Peyer's patch (tissue), 4 donors: Measurements from ENCODE around the gene UTP11. TPM values are rescaled to one million over a fixed set of nuclear protein-coding genes. Genes with fewer than 3 reads are reported as not detected.
"Not testable (repeated sequence)": the region's sequence is repeated elsewhere in the genome, so short reads cannot be mapped to it uniquely, and the experiment has no call there.

ENCODE experiments used
- DNase-seq, 3 donors: peaks; one replicate each; pipeline ENCODE4 v3.0.0-alpha.2; 2017 to 2019
- H3K27ac ChIP-seq, 4 donors: fragments of 200-600 bp; sonication (generic); one replicate each; pipeline ENCODE4 v1.5.1; 2016 to 2019
- H3K27me3 ChIP-seq, 2 donors: fragments of 200-600 bp; sonication (generic); one replicate each; pipeline ENCODE4 v1.5.1; 2019
- H3K36me3 ChIP-seq, 3 donors: fragments of 200-600 bp; sonication (generic); one replicate each; pipeline ENCODE4 v1.5.1; 2016 to 2019
- H3K4me1 ChIP-seq, 4 donors: fragments of 200-600 bp; sonication (generic); one replicate each; pipeline ENCODE4 v1.5.1; 2016 to 2019
- H3K4me3 ChIP-seq, 4 donors: fragments of 200-600 bp; sonication (generic); 1 replicate in 3 of 4; 2 replicates in 1 of 4; pipeline ENCODE4 v1.5.1; 2016 to 2019; ENCODE audit warnings: mild to moderate bottlenecking in 1 of 4
- H3K9me3 ChIP-seq, 4 donors: fragments of 200-600 bp; sonication (generic); one replicate each; pipeline ENCODE4 v1.5.1; 2016 to 2019; ENCODE audit warnings: mild to moderate bottlenecking in 1 of 4
- CTCF ChIP-seq, 6 experiments: fragments of 450-650 bp in 4 of 6; fragments of 200-600 bp in 2 of 6; sonication (generic) in 1 of 6; IDR thresholded peaks; one replicate each; pipeline ENCODE4 v1.5.1; 2017 to 2019; ENCODE audit warnings: antibody characterized with exemption in 6 of 6, mild to moderate bottlenecking in 3 of 6, moderate library complexity in 1 of 6
- POLR2A ChIP-seq, 2 donors: fragments of 450-650 bp; IDR thresholded peaks; one replicate each; pipeline ENCODE4 v1.5.1; 2017; ENCODE audit warnings: antibody characterized with exemption in 2 of 2, mild to moderate bottlenecking in 2 of 2, moderate library complexity in 2 of 2
- total RNA-seq, 4 donors: library from RNA; depleted of rRNA; stranded (reverse); fragments of >200 nt; gene quantifications; one replicate each; pipeline ENCODE4 v1.1.0, GENCODE V29; 2016

UTP11 gene
- total RNA-seq, 4 donors from 2014 or later = 8.9 to 23.1 (median 18.8) TPM

- no peak for TF ChIP-seq CTCF (IDR thresholded peaks at IDR 0.05)
- TF ChIP-seq POLR2A (IDR thresholded peaks at IDR 0.05) = no peak
Measured at GRCh38 chr1:38030596-38031512, 18.3 kb downstream of the UTP11 start.

GRCh38 chr1:38031513-38031866 is 19.0 kb downstream of the UTP11 start:
- Histone ChIP-seq H3K27ac (no peak overlapping the region), H3K9me3 (no peaks in the 10 kb centered on the region), H3K27me3 (no peaks in the 10 kb centered on the region), H3K4me1 (peaks cover 0 to 18% (median 6%) of the 10 kb centered on the region in 4 donors), H3K36me3 (no peaks in the 10 kb centered on the region), H3K4me3 (no peak overlapping the region)
- no peak for DNase-seq
- TF ChIP-seq POLR2A (IDR thresholded peaks at IDR 0.05) (no peak), CTCF (IDR thresholded peaks at IDR 0.05) (no peak)

More at GRCh38 chr1:38030596-38031512, 18.3 kb downstream of the UTP11 start:
- H3K27me3 ChIP-seq = no peaks in the 10 kb centered on the region
- H3K27ac ChIP-seq = peak overlapping the region in 1 of 4 donors; percentile 19
- no peaks in the 10 kb centered on the region for H3K9me3 ChIP-seq
- peaks cover 0 to 18% (median 6%) of the 10 kb centered on the region in 4 donors for H3K4me1 ChIP-seq
- no peak for DNase-seq
- H3K4me3 ChIP-seq = no peak overlapping the region
- peaks cover 0 to 4% (median 0%) of the 10 kb centered on the region in 3 donors for H3K36me3 ChIP-seq

- H3K4me3 ChIP-seq, DNase-seq, H3K9me3 ChIP-seq, H3K27me3 ChIP-seq, H3K36me3 ChIP-seq, H3K27ac ChIP-seq: not testable (repeated sequence)
- peaks cover 0 to 18% (median 6%) of the 10 kb centered on the region in 4 donors for H3K4me1 ChIP-seq
Measured at GRCh38 chr1:38032992-38033391, 20.5 kb downstream of the UTP11 start.

- no peak for DNase-seq
- Histone ChIP-seq H3K4me1 (peaks cover 0 to 11% (median 4%) of the 10 kb centered on the region in 4 donors), H3K27ac (no peak overlapping the region), H3K27me3 (no peaks in the 10 kb centered on the region), H3K9me3 (no peaks in the 10 kb centered on the region), H3K36me3 (no peaks in the 10 kb centered on the region), H3K4me3 (no peak overlapping the region)
- TF ChIP-seq CTCF (IDR thresholded peaks at IDR 0.05) (no peak), POLR2A (IDR thresholded peaks at IDR 0.05) (no peak)
Measured at GRCh38 chr1:38034871-38035270, 22.3 kb downstream of the UTP11 start.

GRCh38 chr1:38037221-38037939 is 24.8 kb downstream of the UTP11 start:
- TF ChIP-seq CTCF (IDR thresholded peaks at IDR 0.05) (peak in 3 of 6 experiments; percentile 19 to 30 (median 22)), POLR2A (IDR thresholded peaks at IDR 0.05) (no peak)
- Histone ChIP-seq H3K27ac (no peak overlapping the region), H3K4me3 (no peak overlapping the region), H3K9me3 (no peaks in the 10 kb centered on the region), H3K27me3 (no peaks in the 10 kb centered on the region), H3K36me3 (no peaks in the 10 kb centered on the region), H3K4me1 (no peaks in the 10 kb centered on the region)
- DNase-seq = no peak

GRCh38 chr1:38038861-38039260 is 26.3 kb downstream of the UTP11 start:
- Histone ChIP-seq H3K4me1 (no peaks in the 10 kb centered on the region), H3K27me3 (peaks cover 0 to 15% of the 10 kb centered on the region in 2 donors), H3K4me3 (no peak overlapping the region), H3K36me3 (no peaks in the 10 kb centered on the region), H3K27ac (no peak overlapping the region), H3K9me3 (no peaks in the 10 kb centered on the region)
- DNase-seq = no peak
- TF ChIP-seq CTCF (IDR thresholded peaks at IDR 0.05) (no peak), POLR2A (IDR thresholded peaks at IDR 0.05) (no peak)
